Activated CD4-positive, alpha-beta T cell treated with anti-CD3 and anti-CD28 coated beads, Interleukin-2, amount 50 U/mL, for 24 hours (primary cell): ENCODE measurements around the gene TRIO.

ENCODE experiments used
- DNase-seq, 2 donors: peaks; one replicate each; pipeline ENCODE4 v3.0.0-alpha.2; 2020; ENCODE audit warnings: low read depth in 1 of 2, low spot score in 1 of 2

Gene TRIO

DNA sequence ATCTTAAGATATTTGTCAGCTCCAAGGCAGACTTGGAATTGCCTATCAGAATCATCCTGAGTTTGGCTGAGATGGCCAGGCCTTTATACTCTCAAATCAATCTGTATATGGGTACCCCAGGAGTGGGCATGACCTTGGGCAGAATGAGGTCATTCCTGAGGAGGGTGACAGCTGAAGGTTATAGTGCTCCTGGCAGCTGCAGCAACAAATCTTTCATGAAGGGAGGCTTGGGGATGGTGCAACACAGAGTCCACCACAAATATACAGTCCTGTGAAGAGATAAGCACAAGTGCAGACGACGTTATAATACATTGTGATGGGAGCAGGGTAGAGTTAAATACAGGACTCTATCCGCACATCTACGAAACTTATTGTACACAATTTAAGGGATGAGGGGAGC lies 21.1 kb upstream of the TRIO start:
- no peak for DNase-seq

DNA sequence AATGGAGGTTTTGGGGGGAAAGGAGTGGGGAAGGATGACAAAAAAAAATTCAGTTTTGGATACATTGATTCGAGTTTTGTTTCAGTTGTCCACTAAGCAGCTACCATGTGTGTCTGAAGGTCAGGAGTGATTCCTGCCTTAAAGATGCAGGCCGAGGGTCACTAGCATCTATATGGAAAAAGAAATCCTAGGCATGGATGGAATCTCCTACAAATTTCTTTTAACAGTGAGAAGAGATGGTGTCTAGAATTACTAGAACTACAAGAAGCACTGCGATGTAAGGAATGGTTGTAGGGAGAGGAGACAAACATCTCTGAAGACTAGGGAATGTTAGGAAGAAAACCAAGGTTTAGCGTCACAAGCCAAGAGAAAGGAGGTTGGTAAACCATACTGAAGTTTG lies 19.6 kb upstream of the TRIO start:
- no peak for DNase-seq

DNA sequence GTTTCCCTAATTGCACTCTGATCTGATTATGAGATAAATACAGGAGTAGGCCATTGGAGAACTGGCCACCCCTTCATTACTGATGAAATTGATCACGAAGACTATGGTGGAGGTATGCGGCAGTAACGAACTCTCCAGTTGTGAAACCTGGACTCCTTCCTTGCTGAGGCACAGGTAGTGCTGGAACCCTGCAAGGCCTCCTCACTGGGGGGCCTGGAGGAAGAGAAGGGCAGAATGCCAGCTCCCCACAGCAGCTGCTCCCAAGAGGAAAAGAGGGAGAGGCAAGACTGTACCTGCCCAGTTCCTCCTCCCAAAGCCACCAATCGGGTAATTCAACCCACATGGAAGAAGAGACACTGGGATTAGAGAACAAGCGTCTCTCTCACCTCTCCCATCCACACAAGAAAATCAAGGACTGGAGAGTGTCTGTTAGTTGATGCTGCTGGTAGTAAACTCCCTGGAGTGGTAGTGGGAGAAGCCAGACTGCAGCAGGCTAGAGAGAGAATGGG lies 19.1 kb upstream of the TRIO start:
- DNase-seq, result no peak

DNA sequence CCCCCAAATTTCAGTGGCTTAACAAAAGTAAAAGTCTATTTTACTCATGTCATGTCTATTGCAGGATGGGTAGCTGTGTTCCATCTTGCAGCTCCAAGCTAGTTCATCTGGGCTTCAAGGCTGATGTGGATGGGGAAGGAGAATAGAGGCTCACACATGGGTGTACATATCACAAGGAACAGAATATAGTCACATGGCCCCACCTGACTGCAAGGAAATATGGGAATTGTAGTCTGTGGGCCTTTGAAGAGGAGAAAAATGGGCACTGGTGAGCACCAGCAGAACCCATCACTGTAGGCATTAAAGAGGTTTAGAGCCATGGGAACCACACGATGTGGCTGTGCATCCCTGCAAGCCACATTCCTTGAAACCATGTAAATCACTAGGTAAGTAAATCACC lies 17.9 kb upstream of the TRIO start:
- no peak for DNase-seq

DNA sequence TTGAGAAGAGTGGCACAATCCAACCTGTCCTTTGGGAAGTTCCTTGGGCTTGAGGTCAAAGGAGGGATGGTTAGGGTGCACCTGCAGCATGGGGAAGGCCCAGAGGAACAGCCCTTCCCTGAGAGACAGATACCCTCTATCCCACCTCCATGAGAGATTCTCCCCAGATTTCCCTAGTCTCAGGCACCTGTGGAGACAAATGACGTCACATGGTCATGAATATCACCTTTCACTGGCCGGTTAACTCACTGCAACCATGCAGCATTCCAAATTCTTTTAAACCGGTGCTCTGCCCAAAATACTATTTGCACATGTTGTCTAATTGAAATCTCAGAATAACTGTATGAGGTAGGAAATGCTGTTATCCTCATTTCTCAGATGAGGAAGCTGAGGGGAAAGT lies 15.6 kb upstream of the TRIO start:
- no peak for DNase-seq

DNA sequence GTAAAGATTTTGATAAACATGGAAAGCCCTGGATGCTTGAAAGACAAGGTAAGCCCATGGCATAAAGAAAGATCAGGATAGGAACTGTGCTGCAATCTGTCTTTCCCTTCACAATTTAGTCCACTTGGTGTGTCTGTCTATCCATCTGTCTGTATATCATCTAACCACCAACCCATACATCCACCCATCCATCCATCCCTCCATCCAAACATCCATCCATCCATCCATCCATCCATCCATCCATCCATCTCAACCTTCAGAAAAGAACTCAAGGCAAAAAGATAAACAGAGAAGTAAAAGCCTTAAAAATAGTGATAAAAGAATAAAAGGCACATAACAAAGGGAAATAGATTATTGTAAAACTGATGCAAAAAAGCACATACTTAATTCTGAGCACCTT lies 15.1 kb upstream of the TRIO start:
- DNase-seq, result no peak

DNA sequence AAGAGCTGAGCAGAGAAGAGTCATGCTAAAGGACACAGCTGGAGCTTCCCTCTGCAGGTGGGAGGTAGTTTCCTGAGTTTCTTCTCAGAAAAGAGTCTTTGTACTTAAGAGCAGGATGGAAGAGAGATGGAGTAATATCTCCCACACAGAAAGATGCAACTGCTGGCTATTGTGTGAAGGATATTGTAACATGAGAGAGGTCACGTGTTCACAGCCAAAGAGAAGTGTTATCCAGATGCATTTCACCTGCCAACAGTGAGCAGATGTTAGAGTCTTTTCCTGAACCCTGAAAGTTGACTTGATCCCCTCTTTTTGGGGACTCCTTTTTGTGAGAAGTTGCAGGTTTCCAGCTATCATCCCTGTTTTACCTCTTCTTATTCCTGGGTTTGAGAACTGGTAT lies 14.0 kb upstream of the TRIO start:
- DNase-seq, result no peak

DNA sequence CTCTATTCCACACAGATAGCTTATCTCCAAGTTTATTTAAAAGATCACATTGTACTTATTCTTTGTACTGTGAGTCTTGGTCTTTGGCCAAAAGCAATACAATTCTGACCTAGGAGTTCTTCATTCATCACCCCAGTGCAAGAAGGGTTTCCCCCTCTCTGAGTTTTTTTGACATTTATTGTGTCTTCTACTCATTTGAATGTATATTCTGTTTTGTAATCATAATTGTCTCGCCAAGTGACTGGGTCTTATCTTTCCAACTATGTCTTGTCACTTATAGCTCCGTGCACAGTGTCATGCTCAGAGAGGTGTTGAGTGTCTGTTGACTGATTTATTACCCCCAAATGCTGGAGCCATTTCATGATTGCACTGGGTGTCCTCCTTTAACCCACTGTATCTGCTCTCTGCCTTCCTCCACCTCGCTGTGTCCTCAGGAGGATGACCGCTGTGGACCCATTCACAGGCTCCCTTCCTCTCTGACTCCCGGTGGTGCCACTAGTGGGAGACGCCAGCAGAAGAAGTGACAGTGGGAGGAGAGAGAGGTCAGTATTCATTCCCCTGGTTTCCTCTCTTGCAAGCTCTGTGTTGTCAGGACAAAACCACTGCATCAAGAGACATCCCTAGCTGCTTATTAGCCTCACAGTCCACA lies 11.2 kb upstream of the TRIO start:
- DNase-seq, result no peak

DNA sequence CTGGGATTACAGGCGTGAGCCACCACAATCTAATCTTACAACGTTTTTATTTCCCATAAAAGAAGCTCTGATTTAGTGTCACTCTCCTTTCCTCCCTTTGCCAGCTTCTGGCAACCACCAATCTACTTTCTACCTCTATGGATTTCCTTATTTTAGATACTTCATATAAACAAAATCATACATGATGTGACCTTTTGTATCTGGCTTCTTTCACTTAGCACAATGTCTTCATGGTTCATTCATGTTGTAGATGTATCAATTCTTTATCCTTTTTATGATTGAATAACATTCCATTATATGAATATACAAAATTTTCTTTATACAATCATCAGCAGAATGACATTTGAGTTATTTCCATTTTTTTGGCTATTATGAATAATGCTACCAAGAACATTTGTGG lies 9.7 kb upstream of the TRIO start:
- DNase-seq, result no peak

DNA sequence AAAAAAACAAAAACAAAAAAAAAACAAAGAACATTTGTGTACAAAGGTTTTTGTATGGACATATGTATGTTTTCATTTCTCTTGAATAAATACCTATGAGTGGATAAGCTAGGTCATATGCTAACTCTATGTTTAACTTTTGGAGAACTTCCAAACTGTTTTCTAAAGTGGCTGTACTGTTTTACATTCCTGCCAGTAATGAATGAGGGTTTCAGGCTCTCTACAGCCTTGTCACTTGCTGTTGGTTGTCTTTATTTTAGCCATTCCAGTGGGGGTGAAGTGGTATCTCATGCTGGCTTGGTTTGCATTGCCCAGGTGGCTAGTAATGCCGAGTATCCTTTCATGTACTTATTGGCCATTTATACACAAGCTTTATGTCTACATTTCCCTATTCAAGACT lies 9.1 kb upstream of the TRIO start:
- no peak for DNase-seq

DNA sequence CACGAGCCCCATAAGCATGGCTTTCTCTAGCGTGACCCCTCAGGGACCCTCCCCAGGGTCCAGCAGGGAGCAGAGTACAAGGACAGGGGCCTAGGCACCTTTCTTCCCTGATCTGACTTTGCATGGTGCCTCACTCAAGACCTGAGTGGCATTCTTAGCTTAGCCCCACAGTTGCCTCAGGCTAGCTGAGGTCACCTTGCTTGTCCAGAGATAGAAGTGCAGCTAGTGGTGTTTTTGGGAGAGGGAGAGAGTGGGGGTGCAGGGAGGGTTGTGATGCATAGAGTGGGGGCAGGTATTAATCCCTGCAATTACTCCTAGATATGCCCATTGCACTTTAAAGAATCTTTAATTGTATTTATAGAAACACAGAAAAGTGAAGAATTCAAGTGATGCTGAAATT lies 8.4 kb upstream of the TRIO start:
- no peak for DNase-seq

DNA sequence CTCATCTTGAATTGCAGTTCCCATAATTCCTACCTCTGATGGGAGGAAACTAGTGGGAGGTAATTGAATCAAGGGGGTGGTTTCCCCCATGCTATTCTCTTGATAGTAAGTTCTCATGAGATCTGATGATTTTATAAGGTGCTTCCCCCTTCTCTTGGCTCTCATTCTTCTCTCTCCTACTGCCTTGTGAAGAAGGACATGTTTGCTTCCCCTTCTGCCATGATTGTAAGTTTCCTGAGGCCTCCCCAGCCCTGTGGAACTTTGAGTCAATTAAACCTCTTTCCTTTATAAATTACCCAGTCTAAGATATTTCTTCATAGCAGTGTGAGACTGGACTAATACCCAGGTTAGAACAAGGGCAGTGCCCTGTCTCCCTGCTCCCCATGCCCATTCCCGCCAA lies 7.5 kb upstream of the TRIO start:
- no peak for DNase-seq

DNA sequence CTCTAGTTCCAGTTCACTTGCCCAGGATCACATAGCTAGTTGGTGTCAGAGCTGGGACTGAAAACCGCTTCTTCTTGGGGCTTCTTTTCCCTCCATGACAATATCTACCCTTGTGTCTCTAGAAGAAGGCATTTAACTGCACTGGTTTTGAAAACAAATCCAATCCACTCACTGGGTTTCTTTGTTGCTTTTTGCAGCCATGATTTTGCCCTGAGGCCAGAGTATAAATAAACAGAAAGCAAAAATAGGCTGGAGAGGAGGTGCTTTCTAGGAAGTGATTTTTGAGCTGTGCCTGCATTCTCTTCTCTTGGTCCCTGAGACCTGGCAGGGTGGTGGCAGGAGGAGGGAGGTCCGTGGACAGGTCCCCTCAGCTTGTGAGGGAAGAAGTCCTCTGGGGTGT lies 6.9 kb upstream of the TRIO start:
- no peak for DNase-seq

DNA sequence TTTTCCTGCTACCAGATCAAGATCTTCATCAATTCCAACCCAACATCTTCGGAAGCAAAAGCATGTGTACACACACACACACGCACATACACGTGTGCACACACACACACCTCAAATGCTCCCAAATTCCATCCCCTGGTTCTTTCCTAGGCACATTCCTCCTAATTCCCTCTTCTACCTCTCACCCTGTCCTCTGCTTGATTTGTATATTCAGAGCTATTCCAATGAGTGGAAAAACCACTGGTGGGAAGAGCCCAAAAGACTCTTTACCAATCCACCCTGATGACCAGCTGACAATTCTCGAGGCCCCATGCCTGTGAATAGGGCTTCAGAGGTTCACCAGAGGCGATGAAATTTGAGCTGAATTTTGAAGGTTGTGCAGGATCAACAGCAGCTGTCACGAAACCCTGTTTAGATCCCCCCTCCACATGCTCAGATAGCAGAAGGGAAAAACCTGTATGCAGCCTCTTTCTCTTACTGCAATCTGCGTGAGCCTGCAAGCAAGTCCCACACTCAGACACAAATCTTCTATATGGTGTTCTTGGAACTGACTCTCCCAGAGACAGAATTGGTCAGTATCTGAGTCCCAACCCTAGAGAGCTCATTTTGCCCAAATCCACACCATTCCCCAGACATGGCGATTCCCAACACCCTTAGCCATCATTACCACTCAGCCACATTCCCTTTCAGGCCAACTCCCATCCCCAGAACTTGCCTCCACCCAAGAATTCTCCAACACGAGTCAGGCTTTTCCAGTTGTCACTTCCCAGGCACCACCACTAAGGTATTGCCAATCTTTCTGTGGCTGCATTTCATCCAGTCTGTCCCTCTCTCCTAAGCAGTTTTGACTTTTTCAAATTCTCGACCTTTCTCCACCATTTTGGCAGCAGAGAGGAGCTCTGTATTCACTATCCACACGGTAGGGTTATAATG lies 4.3 kb upstream of the TRIO start:
- no peak for DNase-seq

DNA sequence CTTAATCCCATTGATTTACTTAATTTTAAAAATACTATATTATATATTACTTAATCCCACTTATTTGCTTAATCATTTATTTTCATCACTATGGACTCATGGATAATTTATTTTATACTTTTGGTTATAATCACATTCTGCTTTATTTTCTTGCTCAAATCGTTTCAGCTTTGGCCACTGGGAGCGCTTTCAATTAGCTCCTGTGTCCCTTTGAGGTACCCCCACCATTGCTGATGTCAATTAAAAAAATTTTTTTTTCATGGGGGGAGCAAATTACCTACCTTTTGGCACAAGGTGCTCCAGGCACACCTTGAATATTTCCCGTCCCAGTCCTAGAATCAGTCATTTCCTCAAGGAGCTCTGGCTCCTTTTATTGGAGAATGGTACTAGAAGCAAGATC lies 1.4 kb upstream of the TRIO start:
- no peak for DNase-seq

DNA sequence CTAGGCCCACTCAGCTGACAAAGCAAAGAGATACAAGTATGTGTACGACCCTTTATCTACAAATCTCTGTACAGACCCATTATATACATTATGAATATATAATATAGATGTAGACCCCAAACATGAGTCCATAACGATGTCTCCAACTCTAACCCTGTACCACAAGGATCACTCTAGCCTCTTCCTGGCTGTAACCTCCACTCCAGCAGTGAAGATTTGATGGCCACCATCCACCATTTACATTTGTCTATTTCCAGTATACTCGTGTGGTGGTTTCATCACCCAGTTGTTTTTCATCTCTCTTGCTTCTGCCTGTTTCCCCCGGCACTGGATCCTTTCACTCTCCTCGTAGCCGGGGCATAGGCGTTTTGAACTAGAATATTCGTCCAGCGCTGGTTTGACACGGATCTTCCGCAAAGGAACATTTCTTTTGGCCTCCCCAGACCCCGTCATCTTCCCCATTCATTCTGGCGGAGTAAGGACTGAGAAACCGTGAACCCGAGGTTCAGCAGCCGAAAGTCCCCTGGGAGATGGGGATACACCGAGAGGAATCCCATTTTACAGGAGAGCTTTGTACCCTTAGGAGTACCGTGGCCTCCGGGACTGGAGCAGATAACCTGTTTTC lies 828 bp upstream of the TRIO start:
- no peak for DNase-seq

DNA sequence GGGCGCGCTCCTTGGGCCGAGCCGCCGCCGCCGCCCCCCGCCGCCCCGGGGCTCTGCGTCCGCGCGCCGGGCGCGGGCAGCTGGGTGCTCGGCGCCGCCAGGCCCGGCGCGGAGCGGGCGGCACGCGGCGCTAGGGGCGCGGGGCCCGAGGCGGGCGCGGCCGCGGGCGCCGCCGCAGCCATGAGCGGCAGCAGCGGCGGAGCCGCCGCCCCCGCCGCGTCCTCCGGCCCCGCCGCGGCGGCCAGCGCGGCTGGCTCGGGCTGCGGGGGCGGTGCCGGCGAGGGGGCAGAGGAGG lies 351 bp downstream of the TRIO start:
- no peak for DNase-seq

DNA sequence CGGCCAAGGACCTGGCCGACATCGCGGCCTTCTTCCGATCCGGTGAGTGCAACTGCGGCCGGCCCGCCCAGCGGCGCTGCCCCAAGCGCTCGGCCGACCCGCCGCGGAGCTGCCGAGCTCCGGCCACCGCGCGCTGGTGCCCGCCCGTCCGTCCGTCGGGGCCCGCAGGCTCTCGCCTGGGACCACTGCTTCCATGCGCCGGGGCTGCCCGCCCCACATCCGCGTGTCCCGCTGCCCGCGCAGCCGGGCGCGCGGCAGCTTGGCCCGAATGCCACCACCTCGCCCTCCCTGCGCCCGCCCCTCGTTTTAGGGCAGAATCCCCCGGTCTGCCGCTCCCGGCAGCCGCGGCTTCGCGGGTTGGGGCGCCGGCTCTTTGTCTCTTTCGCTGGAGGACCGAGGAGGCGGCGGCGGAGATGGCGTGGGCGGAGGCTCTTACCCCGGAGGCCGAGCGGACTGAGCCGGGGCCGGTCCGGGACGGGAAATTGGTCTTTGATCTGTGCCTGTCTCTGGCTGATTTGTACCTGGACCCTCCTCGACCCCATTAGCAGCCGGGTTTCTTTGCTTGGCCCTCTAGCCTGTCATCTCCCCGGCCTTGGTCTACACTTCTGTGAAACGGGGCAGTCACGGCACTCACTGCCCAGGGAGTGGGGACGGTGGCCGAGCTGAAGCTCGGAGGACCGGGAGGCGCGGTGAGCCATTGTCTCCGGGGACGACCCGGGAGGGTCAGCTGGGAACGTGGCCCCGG lies 871 bp downstream of the TRIO start:
- no peak for DNase-seq

DNA sequence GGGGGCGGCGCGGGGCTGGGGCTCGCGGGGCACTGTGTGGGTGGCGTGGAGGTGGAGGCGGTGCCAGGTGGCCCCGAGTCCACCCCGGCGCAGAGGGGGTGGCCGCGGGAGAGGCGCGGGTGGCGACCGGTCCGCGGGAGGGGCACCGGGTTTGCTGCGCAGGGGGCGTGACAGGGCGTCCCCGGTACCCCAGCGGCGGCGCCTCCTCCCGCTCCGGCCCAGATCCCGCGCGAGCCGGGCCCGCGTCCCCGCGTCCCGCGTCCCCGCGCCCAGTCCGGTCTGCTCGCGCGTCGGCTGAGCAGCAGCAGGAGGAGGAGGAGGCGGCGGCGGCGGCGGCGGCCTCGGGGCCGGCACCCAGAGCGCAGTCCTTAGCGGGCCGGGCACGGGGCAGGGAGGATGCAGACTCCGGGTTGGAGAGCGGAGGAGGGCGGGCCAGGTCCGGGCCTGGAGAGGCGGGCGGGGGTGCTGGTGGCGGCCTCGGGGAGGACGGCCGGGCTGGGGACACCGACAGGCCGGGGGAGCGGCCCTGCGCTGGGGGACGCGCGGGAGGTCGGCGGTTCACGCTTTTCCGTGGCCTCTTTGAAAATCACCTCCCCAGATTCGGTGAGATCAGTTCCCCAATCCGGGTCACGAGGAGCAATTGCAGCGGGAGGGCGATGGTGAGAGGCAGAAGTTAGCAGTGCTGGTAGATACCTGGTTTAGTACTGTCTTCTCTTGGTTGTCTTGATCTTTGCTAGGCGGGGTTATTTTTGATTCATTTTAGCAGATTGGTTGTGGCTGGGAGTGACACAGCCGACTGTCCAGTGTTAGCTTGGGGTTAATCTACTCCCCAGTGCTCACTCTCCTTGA lies 1.7 kb downstream of the TRIO start:
- no peak for DNase-seq

DNA sequence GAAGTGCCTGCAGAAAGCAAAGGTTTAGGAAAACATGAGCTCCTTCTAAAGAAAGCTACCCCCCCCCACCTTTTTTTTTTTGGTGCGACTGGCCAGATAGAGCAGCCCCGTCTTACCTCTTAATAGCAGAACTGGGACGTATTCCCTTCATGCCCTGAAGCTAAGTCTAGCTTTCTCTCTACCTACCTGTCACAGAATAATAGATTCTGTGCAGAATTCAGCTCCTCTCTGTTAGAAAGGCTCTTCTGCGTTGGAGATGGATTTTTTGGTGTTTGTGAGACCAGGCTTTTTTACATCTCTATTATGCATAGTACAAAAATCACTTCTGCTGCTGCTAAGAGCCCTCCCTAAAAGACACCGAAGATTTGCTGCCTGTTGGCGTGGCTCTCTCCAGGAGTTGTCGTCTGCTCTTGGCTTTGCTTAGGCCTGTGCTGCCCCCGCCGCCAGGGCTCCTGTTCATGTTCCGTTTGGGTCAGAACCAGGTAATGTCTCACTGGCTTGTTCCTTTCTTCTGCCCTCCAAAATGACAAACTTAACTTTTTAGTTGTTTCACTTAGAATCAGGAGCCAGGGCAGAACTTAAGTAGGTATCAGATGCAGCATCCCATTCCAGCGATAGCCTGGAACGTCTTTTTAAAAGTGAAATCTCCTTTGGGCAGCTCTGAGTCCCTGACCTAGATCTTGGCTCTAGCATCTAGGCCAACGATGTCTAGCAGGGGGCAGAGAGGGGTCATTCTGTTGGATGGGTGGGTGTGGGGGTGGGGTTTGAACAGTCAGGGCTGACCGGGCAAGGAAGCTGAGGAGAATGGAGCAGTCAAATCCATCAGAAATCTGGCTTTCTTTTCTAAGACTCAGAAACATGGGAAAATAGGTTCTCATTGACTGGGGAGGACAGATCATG lies 2.5 kb downstream of the TRIO start:
- DNase-seq, result no peak
